Amniotic epithelial cell (primary cell): ENCODE data around the gene MAMDC2.
A peak's percentile ranks its signal among the peaks of the same experiment; 100 is the strongest.

Source experiments
- DNase-seq: peaks from one replicate; pipeline ENCODE4 v3.0.0-alpha.2; 2010; ENCODE audit warnings: low read depth

MAMDC2 gene

DNA sequence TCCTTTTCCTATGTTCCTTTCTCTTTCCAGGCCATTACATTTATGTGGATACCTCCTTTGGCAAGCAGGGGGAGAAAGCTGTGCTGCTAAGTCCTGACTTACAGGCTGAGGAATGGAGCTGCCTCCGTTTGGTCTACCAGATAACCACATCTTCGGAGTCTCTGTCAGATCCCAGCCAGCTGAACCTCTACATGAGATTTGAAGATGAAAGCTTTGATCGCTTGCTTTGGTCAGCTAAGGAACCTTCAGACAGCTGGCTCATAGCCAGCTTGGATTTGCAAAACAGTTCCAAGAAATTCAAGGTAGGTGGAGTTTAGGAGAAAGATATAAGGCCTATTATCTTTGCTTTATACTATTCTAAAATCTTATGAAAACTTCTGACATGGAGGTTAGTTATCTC is 64.5 kb downstream of the MAMDC2 start:
- peak; percentile 86 for DNase-seq

DNA sequence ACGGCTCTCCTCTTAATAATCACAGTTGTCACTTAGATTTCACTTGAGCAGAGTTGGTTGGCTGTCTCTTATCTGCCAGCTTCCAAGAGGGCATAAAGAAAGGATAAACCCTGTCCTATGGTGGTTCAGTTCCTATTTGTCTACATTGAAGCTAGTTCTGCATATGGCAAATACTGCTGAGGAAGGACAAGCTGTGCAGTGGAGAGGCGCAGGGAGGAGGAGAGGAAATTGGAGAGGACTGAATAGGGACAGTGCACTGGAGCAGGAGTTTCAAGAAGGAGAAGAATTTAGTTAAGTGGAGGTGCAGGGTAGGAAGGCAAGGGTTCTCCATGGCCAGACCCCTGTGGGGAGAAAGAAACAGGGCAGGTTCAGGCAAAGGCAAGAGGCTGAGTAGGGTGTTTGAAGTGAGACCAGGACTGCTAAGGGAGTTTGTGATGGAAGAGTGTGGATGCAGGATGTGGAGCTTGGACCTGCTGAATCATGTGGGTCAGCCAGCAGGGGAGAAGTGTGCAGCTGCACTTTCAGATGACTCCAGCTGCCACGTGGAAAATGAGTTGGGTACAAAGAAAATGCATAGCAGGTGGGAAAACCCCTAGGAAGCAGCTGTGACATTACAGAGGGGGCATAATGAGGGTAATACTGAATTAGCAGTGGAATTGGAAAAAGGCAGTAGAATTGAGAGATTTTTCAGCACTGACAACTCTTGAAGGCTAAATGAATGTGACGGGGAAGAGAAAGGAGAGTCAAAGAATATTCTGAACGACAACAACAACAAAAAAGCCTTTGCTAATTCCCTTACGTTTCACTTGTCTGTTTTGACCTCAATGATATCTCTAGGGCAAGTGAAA is 66.8 kb downstream of the MAMDC2 start:
- DNase-seq: peak; percentile 41

DNA sequence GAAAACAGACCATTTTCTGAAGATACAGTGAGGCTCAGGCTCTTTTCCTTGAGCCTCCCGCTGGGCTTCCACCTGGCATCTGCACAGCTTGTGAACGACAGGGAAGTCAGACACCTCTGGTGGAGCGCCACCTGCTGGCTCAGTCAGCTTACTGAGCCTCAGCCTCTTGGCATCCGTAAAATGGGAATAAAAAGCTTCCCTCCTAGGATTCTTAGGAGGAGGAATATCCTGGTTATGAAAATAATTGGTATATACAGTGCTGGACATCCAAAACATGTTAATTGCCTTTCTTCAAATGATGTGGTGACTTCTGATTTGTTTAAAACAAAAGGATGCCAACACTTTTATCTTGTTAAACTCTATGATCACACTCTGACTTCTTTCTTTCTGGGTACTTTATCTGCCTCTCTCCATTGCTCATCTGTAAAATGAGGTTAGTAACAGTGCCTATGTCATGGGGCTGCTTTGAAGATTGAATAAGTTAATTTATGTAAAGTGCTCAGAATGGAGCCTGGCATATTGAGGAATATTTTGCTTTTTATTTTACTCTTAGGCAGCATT is 67.5 kb downstream of the MAMDC2 start:
- peak; percentile 81 for DNase-seq

DNA sequence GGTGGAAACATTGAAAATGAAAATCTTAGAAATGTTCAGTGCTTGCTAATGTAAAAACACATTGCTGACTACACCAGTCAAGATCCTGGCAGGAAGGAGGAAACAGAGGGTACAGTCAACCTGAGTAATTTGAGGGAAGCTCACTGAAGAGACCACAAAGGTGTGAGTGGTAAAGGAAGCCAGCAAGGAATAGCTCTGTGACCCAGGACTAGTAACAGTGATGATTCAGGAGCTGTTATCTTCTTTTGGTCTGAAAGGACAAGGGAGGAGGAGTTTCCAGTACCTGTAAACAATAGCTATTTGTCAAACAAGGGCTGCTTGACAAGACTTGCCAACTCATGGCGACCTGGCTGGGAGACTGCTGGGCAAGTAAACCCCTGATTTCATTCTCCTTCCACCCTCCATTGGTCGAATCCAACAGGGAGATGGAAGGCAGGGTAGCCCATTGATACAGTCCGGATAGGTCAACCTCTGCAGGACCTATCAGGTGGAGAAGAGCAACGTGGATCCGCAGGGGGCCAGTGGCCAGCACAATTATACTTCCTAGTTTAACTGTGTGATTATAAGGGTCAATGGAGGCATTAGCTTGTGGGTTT is 68.1 kb downstream of the MAMDC2 start:
- DNase-seq: peak; percentile 19

DNA sequence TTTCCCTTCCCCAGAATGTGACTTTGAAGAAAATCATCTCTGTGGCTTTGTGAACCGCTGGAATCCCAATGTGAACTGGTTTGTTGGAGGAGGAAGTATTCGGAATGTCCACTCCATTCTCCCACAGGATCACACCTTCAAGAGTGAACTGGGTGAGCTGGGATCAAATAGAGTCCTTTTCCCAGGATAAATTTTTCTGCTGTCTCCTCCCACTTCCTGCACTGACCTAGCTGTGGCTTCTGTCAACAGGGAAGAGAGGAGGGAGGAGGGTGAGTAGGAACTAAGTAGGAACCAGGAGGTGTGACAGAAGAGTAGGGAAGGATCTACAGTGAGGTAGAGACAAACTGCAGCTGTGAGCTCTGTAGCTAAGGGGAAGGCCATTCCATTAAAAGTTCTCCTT is 69.3 kb downstream of the MAMDC2 start:
- peak; percentile 15 for DNase-seq

DNA sequence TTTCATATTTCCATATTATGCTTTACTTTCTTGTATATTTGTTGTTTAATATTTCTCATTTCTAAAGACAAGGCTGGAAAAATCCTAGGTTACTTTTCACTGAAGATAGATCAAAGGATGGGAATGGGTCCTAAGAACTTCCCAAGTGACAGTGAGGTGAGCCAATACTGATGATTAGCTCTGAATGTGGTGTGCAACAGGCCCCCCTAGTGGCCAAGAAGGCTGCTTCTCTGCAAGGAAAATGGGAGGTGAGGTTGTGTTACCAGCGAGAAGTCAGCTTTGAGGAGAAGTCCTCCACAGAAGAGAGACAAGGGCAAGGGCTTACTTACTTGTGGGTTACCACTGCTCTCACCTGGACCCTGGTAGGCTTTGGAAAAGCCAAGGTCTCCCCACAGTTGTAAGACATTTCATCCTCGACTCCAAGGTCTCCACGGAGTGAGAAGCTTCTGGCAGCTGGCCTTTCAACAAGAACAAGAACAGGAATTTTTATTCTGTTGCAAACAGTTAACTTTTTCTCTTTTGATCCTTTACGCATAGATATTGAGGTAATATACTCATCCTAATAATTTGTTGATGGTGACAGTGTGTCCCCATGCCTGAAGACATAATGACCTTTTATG is 69.9 kb downstream of the MAMDC2 start:
- peak; percentile 66 for DNase-seq

DNA sequence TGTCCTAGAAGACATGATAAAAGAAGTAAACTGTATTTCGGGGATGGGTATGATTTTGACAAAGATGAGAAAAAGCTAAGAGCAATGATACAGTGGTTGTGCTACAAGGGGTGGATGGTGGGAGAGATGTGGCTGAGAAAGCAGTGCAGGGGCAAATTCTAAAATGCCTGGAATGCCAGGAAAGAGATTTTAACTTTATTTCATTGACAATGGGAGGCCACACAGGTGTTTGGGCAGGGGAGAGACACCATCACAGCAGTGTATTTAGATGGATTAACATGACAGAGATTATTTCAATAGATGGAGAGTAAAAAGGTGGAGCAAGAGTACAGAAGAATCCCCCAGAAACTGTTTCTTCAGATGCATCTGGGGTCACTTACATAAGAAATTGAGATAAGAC is 71.2 kb downstream of the MAMDC2 start:
- no peak for DNase-seq

DNA sequence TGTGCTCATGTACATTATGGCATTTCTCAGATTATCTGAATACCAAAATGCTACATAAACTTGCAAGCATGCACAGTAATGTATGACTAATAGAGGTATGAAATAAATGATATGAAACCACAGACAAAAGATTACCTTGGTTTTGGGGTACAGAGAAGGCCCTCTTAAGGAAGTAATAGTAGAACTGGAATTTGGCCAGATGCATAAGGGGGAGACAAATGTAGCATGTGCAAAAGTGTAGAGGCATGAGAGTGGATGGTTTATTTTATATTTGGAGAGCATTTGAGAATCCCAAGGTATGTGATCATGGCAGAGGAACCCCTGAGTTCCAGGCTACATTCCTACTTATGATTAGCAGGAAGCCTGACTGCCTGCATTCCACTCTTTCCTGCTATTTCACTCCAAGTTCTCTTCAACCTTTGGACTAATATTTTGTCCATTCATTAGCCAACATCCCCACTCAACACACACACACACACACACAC is 74.2 kb downstream of the MAMDC2 start:
- peak; percentile 70 for DNase-seq

DNA sequence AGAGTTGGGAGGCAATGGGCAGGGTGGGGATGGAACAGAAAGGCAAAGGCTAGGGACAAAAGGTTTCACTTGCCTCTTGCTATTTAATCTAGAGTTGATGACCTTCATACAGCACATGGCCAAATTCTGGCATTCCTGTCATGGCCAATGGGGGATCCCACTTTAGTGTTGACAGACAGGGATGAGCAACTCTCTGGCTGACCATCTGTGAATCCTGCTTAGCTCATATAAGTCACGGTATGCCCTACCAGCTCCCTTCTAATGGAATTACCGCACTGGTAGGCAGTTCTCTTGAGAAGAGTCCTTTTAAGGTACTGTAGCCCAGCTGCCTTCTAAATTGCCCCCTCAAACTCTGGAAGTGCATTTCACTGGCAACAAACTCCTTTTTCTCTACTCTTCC is 76.1 kb downstream of the MAMDC2 start:
- DNase-seq: no peak

DNA sequence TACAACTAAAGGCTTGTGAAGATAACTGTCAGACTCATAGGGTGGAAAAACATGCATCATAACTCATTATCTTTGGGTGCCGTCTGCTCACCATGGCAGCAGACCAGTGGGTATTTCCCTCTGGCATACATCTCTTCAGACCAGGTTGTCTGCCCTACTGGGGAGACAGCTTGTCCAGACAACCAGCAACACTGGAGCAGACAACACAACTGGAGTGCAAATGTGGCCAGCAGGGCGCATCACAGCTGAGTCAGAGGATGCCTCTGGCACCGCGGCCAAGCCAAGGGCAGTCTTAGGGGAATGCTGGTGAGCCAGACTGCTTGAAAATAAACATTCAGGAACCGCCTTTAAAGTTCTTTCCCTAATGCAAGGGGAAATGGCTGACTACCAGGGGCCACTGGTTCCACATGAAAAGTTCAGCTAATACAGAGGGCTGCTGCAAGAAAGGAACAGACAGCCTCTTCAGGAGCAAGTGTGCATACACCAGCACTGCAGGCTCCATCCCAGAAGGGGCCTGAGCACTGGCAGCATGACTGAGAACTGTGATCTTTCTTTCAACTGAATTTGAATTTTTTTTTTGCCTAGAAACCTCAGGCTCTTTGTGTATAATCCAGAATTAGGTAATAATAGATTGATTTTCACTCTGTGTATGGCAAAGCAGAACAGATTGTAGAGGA is 77.3 kb downstream of the MAMDC2 start:
- DNase-seq: peak; percentile 94

DNA sequence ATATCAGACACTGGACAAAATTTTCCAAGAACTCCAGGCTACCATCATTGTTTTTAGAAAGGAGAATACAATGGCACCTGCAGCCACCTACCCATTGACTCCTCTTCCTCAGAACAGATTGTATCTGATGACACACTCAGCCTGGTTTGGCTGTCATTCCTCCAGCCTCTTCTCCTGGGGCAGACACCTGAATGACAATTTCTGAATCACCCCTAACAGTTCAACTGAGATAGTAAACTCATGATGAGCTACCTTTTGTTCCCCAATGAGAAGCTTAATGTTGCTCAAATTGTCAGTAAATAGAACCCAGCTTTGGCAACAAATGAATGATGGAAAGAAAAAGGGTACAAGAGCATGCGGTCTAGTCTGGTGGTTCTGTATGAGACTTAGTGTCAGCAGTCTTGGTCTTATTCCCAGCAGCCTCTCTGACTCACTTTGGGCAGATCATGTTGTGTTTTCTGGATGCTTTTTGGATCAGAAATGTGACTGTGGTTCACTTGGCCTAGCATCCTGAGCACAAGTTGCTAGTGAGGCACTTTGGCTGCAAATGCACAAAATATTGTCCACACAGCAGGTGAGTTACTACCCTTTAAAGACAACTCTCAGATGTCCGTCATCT is 78.3 kb downstream of the MAMDC2 start:
- DNase-seq: no peak

DNA sequence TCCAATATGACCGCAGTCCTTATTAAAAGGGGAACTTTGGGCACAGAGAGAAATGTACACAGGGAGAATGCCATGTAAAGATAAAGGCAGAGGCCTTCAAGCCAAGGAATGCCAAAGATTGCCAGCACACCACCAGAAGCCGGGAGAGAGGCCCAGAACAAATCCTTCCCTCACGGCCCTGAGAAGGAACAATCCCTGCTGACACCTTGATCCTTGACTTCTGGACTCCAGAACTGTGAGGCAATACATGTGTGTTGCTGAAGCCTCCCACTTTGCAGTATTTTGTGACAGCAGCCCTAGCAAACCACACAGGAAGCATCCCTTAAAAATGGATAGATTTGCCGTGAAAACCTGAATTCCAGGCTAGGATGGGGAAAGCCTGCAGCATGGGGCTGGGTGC is 80.0 kb downstream of the MAMDC2 start:
- peak; percentile 14 for DNase-seq

DNA sequence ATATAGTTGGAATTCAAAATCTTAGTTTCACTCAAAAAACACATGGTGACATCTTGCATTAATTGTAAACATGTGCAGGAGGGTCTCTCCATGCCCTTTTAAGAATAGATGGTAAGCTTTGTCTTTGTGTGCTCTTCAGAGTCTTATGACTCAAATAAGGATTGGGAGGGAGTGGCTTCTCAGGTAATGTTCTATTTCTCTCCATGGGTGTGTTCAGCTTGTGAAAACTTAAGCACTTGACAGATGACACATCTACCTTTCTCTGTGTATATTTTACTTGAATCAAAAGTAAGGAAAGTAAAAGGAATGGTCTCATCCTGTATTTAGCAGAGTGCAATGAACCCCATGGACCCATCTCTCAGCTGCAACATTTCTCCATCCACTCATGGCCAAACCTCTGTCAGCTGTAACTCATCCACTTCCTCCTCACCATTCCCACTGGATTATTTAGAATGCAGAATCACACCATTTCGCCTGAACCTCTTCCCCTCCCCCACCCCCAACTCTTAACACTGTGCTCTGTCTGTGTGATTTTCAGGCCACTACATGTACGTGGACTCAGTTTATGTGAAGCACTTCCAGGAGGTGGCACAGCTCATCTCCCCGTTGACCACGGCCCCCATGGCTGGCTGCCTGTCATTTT is 82.1 kb downstream of the MAMDC2 start:
- no peak for DNase-seq

DNA sequence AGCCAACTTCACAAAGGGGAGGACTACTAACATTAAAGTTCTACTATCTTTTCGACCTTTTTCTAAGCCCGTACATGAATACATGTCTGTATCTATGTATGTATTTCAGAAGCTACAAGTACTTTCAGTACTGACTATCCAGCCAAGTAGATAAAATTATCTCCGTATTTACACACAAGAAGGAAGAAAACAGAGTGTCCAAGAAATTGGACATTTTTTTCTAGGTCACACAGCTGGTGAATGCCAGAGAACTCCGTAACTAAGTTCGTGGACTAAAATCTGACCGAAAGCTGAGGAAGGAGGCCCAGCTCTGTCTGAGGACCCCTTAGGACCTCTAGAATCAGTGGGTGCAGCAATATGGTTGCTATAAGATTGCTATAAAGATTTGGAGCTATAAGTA is 83.4 kb downstream of the MAMDC2 start:
- no peak for DNase-seq

DNA sequence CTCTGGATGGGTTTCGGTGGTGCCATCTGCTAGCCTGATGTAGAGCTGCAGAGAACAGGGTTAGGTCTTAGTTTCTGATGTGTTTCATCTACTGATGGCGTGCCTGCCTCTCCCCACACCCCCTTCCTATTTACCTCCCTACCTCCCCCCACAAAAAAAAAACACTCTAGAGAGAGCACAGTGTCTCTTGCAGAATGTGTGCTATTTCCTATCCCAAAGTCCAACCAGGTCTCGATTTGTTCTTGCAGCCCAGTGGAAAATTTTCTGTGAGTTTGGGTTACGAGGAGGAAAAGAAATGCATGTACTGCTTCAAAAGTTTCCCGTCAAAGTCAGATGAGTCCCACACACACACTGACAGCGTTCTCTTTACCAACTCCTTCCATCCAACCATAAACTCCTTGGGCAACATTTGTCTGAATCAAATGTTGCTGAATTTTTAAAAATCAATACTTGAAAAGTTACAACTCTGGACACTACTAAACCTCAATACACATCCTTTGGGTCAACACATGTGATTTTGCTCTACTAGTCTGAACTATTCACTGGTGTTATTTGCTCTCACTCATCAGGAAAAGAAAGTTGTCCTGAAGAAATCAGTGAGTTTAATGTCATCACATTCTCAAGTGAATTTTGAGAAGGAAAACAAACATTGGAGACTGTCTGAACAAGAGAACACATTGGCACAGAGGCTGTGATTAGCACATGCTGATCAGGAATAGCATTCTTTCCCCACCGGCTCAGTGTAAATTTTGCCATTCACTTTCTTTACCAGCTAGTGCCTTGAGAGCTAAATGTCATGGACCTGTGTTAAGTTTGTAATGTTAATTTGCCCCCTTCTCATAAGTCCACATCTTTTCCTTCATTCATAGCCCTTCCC is 84.1 kb downstream of the MAMDC2 start:
- DNase-seq: peak; percentile 67

DNA sequence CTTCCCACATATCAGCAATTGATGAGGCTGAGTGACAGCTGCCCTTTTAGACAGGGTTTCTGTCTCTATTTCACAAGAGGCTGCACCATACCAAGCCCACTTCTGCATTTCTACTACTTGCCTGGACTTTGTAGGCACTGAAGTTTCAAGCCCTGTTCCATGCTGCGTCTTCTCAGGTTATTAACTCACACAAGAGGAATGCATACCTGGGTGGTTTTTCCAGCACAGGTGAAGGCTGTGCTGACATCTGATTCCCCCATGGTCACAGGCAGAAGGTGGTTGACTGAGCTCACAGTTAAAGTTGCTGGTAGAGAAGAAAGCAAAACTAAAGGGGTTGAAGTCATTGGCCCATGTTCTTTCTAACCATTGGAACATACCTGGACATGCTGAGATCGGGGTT is 86.6 kb downstream of the MAMDC2 start:
- DNase-seq: no peak

DNA sequence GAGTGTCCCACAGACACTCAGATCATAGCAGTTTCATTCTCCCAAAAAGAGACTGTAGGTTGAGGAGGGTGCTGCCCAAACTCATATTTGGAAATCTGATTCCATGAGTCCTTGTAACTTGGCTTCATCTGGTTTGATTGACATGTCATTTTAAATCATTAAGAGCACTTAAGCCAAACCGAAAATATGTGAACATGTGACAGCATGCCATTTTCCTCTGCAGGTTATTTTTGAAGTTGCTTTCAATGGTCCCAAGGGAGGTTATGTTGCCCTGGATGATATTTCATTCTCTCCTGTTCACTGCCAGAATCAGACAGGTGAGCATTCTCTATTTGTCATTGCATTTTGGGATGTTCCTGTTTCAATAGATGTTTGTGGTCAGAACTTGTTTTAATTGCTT is 87.6 kb downstream of the MAMDC2 start:
- no peak for DNase-seq

DNA sequence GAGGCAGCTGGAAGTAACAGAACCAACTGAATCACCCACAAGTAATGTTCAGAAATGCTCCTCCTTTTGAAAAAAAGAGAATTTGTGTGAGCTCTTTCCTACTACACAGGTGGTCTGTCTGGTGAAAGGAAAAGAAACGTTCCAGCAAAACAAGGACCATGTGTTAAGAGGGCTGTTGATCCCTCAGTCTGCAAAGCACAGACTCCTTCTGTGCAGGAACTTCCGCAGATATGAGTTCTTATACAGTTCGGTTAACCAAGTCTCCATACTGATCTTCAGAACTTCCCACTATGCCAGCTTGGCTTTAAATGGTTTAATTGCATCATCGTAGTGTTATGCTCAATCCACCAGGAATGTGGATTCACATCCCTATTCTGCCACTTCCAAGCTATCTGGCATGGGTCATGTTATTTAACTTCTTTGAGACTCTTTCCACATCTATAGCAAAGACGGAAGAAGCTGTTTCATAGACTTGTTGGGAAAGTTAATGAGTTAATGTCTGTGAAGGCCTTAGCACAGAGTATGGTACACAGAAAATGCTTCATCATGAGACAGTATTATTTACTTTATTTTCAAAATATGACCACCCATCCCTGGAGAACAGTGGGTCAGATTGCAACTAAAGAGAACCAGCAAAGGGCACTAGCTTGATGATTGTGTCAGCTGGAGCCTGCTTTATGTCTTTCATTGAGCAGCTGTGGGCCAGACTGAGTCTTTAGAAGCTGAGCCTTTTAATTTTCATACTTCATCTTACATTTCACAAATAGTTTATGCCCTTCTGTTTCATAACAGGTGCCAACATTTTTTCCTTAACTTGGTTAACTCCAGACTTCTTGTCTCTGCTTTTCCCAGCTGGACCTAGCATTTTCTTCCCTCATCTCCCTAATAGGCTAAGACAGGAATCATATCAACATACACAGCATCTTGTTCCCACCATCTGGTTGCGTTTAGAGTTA is 89.9 kb downstream of the MAMDC2 start:
- DNase-seq: peak; percentile 83

DNA sequence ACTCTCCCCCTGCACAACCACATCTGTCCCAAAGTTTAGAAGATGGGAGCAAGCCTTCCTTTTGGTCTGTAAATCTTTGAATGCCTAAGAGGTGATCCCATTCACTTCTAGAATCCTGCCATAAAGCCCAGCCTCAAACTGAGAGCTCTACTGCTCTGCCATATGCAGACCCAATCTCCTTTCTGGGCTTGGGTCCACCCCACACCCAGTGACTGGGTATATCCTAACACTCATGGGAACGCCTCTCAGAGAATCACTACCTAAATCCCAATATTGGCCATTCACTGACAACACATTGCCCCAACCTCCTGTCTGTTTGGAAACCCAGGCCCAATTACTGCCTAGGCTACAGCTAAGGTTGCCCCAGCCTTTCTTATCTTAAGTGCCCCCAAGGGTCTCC is 90.7 kb downstream of the MAMDC2 start:
- no peak for DNase-seq
